ENCODE results near the gene SELENOW.

GRCh38 chr19:47758443-47758804, 20.1 kb upstream of the SELENOW start:
- TF ChIP-seq CTCF (IDR thresholded peaks at IDR 0.05) (no peak), MXI1 (IDR thresholded peaks at IDR 0.05; ENCODE audit: low read depth, low read length) (no peak), POLR2AphosphoS5 (IDR thresholded peaks at IDR 0.05; ENCODE audit: low read depth, low read length) (no peak), ELF1 (IDR thresholded peaks at IDR 0.05) (no peak), NFIC (IDR thresholded peaks at IDR 0.05; ENCODE audit: borderline replicate concordance) (no peak), EZH2phosphoT487 (IDR thresholded peaks at IDR 0.05; ENCODE audit: borderline replicate concordance, low read depth) (no peak), EP300 (IDR thresholded peaks at IDR 0.05; ENCODE audit: borderline replicate concordance in 1 of 2, low read depth in 1 of 2, low read length in 1 of 2) (no peak), SIN3A (IDR thresholded peaks at IDR 0.05; ENCODE audit: borderline replicate concordance, low read depth, low read length) (no peak), RAD21 (IDR thresholded peaks at IDR 0.05; ENCODE audit: low read length) (no peak), FOSL2 (IDR thresholded peaks at IDR 0.05; ENCODE audit: borderline replicate concordance, low read depth) (no peak)
- TF ChIP-seq, protein P1, sequence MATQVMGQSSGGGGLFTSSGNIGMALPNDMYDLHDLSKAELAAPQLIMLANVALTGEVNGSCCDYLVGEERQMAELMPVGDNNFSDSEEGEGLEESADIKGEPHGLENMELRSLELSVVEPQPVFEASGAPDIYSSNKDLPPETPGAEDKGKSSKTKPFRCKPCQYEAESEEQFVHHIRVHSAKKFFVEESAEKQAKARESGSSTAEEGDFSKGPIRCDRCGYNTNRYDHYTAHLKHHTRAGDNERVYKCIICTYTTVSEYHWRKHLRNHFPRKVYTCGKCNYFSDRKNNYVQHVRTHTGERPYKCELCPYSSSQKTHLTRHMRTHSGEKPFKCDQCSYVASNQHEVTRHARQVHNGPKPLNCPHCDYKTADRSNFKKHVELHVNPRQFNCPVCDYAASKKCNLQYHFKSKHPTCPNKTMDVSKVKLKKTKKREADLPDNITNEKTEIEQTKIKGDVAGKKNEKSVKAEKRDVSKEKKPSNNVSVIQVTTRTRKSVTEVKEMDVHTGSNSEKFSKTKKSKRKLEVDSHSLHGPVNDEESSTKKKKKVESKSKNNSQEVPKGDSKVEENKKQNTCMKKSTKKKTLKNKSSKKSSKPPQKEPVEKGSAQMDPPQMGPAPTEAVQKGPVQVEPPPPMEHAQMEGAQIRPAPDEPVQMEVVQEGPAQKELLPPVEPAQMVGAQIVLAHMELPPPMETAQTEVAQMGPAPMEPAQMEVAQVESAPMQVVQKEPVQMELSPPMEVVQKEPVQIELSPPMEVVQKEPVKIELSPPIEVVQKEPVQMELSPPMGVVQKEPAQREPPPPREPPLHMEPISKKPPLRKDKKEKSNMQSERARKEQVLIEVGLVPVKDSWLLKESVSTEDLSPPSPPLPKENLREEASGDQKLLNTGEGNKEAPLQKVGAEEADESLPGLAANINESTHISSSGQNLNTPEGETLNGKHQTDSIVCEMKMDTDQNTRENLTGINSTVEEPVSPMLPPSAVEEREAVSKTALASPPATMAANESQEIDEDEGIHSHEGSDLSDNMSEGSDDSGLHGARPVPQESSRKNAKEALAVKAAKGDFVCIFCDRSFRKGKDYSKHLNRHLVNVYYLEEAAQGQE (IDR thresholded peaks at IDR 0.05; ENCODE audit: low read depth, low read length), result no peak
